ENCODE measurements around the gene PEA15.

DNA sequence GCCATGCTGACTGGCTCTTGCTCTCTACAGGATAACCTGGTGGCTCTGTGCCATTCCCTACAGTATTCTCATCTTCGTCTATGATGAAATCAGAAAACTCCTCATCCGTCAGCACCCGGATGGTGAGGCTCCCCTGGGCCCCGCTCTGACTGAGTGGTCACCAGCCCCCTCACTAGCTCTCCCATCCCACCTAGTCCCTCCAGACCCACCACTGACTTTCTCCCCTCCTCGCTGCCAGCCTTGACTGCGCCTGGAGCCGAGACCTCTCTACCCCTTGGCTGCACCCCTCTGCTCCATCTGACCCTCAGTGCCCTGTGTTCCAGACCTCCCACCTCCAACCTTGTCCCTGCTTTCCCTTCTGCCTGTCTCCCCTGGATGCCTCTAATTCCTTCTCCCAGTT is 18.9 kb upstream of the PEA15 start:
- TF ChIP-seq POLR2AphosphoS5 (IDR thresholded peaks at IDR 0.05; ENCODE audit: low read depth, low read length) (no peak), TAF1 (IDR thresholded peaks at IDR 0.05; ENCODE audit: borderline replicate concordance, insufficient read depth, low read length) (no peak)
- TF ChIP-seq, protein P1, sequence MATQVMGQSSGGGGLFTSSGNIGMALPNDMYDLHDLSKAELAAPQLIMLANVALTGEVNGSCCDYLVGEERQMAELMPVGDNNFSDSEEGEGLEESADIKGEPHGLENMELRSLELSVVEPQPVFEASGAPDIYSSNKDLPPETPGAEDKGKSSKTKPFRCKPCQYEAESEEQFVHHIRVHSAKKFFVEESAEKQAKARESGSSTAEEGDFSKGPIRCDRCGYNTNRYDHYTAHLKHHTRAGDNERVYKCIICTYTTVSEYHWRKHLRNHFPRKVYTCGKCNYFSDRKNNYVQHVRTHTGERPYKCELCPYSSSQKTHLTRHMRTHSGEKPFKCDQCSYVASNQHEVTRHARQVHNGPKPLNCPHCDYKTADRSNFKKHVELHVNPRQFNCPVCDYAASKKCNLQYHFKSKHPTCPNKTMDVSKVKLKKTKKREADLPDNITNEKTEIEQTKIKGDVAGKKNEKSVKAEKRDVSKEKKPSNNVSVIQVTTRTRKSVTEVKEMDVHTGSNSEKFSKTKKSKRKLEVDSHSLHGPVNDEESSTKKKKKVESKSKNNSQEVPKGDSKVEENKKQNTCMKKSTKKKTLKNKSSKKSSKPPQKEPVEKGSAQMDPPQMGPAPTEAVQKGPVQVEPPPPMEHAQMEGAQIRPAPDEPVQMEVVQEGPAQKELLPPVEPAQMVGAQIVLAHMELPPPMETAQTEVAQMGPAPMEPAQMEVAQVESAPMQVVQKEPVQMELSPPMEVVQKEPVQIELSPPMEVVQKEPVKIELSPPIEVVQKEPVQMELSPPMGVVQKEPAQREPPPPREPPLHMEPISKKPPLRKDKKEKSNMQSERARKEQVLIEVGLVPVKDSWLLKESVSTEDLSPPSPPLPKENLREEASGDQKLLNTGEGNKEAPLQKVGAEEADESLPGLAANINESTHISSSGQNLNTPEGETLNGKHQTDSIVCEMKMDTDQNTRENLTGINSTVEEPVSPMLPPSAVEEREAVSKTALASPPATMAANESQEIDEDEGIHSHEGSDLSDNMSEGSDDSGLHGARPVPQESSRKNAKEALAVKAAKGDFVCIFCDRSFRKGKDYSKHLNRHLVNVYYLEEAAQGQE (IDR thresholded peaks at IDR 0.05; ENCODE audit: insufficient read depth in 1 of 2, low read depth in 2 of 2, low read length in 2 of 2), result no peak
